Stimulated activated CD4-positive, alpha-beta T cell treated with anti-CD3 and anti-CD28 coated beads, Interleukin-4, amount 100 ng/mL, for 48 hours (primary cell): ENCODE data around the gene CATSPERB.
"Not testable (repeated sequence)": the region's sequence is repeated elsewhere in the genome, so short reads cannot be mapped to it uniquely, and the experiment has no call there.

Experiments
- DNase-seq, 2 donors: peaks; one replicate each; pipeline ENCODE4 v3.0.0-alpha.2; 2020; ENCODE audit warnings: low read depth in 2 of 2

Gene CATSPERB

GRCh38 chr14:91674911-91675310 is 57.0 kb downstream of the CATSPERB start:
- DNase-seq, result no peak

GRCh38 chr14:91669867-91670266 is 62.0 kb downstream of the CATSPERB start:
- DNase-seq, result no peak

GRCh38 chr14:91667101-91667500 is 64.8 kb downstream of the CATSPERB start:
- DNase-seq, result not testable (repeated sequence)

GRCh38 chr14:91660790-91661189 is 71.1 kb downstream of the CATSPERB start:
- no peak for DNase-seq

- DNase-seq, result no peak
These were observed 77.0 kb downstream of the CATSPERB start for GRCh38 chr14:91654836-91655235.

GRCh38 chr14:91653451-91653850 is 78.4 kb downstream of the CATSPERB start:
- no peak for DNase-seq

GRCh38 chr14:91649930-91650329 is 82.0 kb downstream of the CATSPERB start:
- no peak for DNase-seq

- no peak for DNase-seq
These were observed 84.0 kb downstream of the CATSPERB start for GRCh38 chr14:91647856-91648255.

- no peak for DNase-seq
These were observed 95.3 kb downstream of the CATSPERB start for GRCh38 chr14:91636604-91637003.

- no peak for DNase-seq
These were observed 107.1 kb downstream of the CATSPERB start for GRCh38 chr14:91624757-91625156.

- no peak for DNase-seq
These were observed 117.7 kb downstream of the CATSPERB start for GRCh38 chr14:91614187-91614586.

GRCh38 chr14:91613459-91614112 is 118.3 kb downstream of the CATSPERB start:
- no peak for DNase-seq

GRCh38 chr14:91611528-91611927 is 120.4 kb downstream of the CATSPERB start:
- DNase-seq, result no peak

- DNase-seq, result no peak
These were observed 122.7 kb downstream of the CATSPERB start for GRCh38 chr14:91609161-91609560.

GRCh38 chr14:91607322-91608047 is 124.4 kb downstream of the CATSPERB start:
- no peak for DNase-seq

- no peak for DNase-seq
These were observed 125.0 kb downstream of the CATSPERB start for GRCh38 chr14:91606851-91607250.

- DNase-seq, result not testable (repeated sequence)
These were observed 127.3 kb downstream of the CATSPERB start for GRCh38 chr14:91604611-91605010.

GRCh38 chr14:91599994-91600393 is 131.9 kb downstream of the CATSPERB start:
- DNase-seq, result no peak

GRCh38 chr14:91595736-91596135 is 136.2 kb downstream of the CATSPERB start:
- no peak for DNase-seq

GRCh38 chr14:91593957-91594356 is 137.9 kb downstream of the CATSPERB start:
- not testable (repeated sequence) for DNase-seq

GRCh38 chr14:91586410-91586809 is 145.5 kb downstream of the CATSPERB start:
- DNase-seq, result no peak

GRCh38 chr14:91585856-91586255 is 146.0 kb downstream of the CATSPERB start:
- no peak for DNase-seq

- no peak for DNase-seq
These were observed 149.1 kb downstream of the CATSPERB start for GRCh38 chr14:91582761-91583160.
